ENCODE data around the gene G6PC2. TPM values are rescaled to one million over a fixed set of nuclear protein-coding genes. Genes with fewer than 3 reads are reported as not detected.

The G6PC2 gene, protein sequence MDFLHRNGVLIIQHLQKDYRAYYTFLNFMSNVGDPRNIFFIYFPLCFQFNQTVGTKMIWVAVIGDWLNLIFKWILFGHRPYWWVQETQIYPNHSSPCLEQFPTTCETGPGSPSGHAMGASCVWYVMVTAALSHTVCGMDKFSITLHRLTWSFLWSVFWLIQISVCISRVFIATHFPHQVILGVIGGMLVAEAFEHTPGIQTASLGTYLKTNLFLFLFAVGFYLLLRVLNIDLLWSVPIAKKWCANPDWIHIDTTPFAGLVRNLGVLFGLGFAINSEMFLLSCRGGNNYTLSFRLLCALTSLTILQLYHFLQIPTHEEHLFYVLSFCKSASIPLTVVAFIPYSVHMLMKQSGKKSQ
- total RNA-seq, result not detected

DNA sequence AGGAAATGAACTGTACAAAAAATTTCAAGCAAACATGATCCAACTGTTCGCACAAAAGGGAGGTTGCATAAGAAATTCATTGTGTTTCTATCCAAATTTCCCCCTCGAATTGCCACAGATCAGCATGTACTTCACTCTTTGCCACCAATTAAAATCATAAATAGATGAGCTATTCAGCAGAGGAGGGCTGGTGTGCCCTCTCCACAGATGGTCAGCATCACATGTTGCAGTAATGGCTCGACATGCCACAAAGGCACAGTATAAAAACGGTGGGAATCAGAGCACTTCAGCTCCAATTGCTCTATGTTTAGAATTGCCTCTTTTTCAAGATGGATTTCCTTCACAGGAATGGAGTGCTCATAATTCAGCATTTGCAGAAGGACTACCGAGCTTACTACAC, at the start of gene G6PC2:
G6PC2 (plus strand) TSS at position 289 of the 400 bp plus-strand sequence; CDS start at position 330, 41 bp downstream.
- TF ChIP-seq POLR2A (IDR thresholded peaks at IDR 0.05; ENCODE audit: low read depth), result no peak
- TF ChIP-seq POLR2AphosphoS5 (IDR thresholded peaks at IDR 0.05), result no peak
- no peak for TF ChIP-seq EP300 (IDR thresholded peaks at IDR 0.05)
- no peak for TF ChIP-seq CTCF (IDR thresholded peaks at IDR 0.05)
- no peak for DNase-seq (ENCODE audit: extremely low spot score)
- Histone ChIP-seq H3K36me3 (no peaks in the 10 kb centered on the region), H3K9me3 (no peaks in the 10 kb centered on the region), H3K4me3 (no peak within 1 kb of the TSS), H3K27me3 (no peaks in the 10 kb centered on the region), H3K4me1 (no peaks in the 10 kb centered on the region), H3K27ac (replicated peaks in 1 of 4) (no peak within 1 kb of the TSS)
- intact Hi-C loops (cut with DNase I), result no loop called here
- 59% methylated on average over 5 of the region's 5 CpGs for WGBS

DNA sequence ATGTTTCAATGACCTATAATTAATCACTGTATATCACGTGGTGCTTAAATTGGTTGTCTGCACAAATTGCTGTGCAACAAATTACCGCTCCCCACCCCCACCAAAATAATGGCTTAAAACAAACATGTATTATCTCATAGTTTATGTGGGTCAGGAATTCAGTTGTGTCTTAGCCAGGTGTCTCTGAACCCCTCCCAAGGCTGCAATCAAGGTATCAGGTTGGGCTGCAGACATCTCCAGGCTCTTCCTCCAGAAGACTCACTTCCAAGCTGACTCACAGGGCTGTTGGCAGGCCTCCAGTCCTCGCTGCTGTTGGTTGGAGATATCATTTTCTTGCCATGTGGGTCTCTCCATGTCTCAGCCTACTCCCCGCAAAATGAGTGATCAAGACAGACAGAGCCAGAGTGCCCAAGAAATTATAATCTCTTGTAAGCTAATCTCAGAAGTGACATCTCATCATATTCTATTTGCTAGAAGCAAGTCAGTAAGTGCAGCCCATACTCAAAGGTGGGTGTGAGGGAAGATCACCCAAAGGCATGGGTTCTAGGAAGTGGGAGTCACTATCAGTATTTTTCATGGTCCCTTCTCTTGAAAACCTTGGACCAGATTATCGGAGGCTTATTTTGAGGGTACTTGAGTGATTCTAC, 49.3 kb upstream of the G6PC2 start:
- intact Hi-C loops (cut with DNase I), result loop anchor here (10.0 kb wide), 1 partner anchor 507 kb away; no protein-coding TSS in a partner anchor
- 76% methylated on average over 5 of the region's 5 CpGs for WGBS
- peak; percentile 82 for DNase-seq (ENCODE audit: extremely low spot score)

DNA sequence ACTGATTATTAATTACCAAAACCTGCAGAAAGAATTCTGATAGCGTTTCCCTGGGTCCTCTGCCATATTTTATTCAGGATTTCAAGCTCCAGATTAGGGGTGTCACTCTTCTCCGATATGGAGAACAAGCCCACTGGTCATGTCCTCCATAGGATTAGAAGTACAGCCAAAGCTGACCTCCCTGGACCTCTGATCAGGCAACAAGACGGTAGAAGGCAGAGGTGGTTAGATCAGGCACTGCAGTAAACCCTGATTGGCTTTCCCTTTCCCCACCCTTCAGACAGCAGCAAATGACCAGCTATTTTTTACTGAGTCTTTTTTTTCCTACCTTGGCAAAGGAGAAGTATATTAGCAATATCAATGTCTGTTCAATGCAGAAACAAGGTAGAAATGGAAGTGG, 48.6 kb upstream of the G6PC2 start:
- intact Hi-C loops (cut with DNase I), result loop anchor here (10.0 kb wide), 1 partner anchor 508 kb away; no protein-coding TSS in a partner anchor
- H3K4me3 ChIP-seq, result no peak overlapping the region
- no peaks in the 10 kb centered on the region for H3K9me3 ChIP-seq
- H3K4me1 ChIP-seq, result peaks cover 0 to 16% (median 7%) of the 10 kb centered on the region in 4 donors
- 67% methylated on average over 3 of the region's 3 CpGs for WGBS
- no peaks in the 10 kb centered on the region for H3K27me3 ChIP-seq
- H3K27ac ChIP-seq (replicated peaks in 1 of 4), result no peak overlapping the region
- TF ChIP-seq POLR2AphosphoS5 (IDR thresholded peaks at IDR 0.05) (no peak), CTCF (IDR thresholded peaks at IDR 0.05) (no peak)
- peaks cover 0 to 48% (median 2%) of the 10 kb centered on the region in 4 donors for H3K36me3 ChIP-seq
- peak; percentile 39 for DNase-seq (ENCODE audit: extremely low spot score)

More for the DNA sequence above, 49.3 kb upstream of the G6PC2 start:
- H3K9me3 ChIP-seq, result no peaks in the 10 kb centered on the region
- TF ChIP-seq CTCF (IDR thresholded peaks at IDR 0.05) (no peak), POLR2A (IDR thresholded peaks at IDR 0.05; ENCODE audit: low read depth) (no peak), POLR2AphosphoS5 (IDR thresholded peaks at IDR 0.05) (no peak), EP300 (IDR thresholded peaks at IDR 0.05) (no peak)
- H3K4me1 ChIP-seq, result peaks cover 0 to 11% (median 5%) of the 10 kb centered on the region in 4 donors
- H3K36me3 ChIP-seq, result peaks cover 0 to 45% (median 2%) of the 10 kb centered on the region in 4 donors
- H3K27me3 ChIP-seq, result no peaks in the 10 kb centered on the region
- H3K4me3 ChIP-seq, result no peak overlapping the region
- H3K27ac ChIP-seq (replicated peaks in 1 of 4), result no peak overlapping the region

DNA sequence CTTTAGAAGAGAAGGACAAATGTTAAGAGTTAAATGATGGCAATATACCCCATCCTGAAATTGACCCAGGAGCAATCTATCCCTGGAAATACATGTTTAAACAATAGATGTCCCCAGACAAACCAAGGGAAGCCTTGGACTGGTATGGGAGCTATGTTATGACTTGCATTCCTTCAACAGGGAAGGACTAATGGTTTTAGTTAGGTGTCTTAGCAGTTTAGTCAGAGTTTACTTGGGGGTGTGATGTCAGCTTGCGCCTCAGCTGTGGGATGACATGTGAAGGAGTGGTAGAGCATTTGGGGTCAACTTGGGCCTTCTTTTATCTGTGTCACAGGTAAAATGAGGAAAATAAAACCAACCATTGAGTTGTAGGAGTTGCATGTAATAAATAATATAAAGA, 47.6 kb upstream of the G6PC2 start:
- intact Hi-C loops (cut with DNase I), result loop anchor here (10.0 kb wide), 1 partner anchor 509 kb away; no protein-coding TSS in a partner anchor
- 100% methylated on average over 1 of the region's 1 CpG for WGBS
- peaks cover 0 to 16% (median 7%) of the 10 kb centered on the region in 4 donors for H3K4me1 ChIP-seq

DNA sequence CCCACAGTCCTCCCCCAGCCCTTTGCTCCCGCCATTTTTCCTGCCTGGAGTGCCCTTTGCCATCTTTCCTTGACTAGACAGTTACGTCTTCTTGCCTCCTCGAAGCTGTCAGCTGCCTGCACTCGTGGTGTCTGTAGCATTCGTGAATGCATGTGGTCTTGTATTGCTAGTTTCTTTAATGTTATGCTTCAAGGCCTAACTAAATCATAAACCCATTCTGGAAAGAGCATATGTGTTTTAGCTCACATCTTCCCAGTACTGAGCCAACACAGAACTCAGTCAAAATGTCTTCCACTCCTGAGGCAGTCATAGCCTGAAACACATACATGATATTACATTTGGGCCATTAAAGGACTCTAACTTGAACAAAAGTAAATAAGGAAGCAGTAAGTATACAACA, 46.4 kb upstream of the G6PC2 start:
- Histone ChIP-seq H3K9me3 (no peaks in the 10 kb centered on the region), H3K36me3 (peaks cover 0 to 67% (median 2%) of the 10 kb centered on the region in 4 donors), H3K4me1 (peaks cover 0 to 16% (median 6%) of the 10 kb centered on the region in 4 donors), H3K4me3 (no peak overlapping the region), H3K27ac (replicated peaks in 1 of 4) (no peak overlapping the region), H3K27me3 (no peaks in the 10 kb centered on the region)
- DNase-seq (ENCODE audit: extremely low spot score), result peak; percentile 47
- intact Hi-C loops (cut with DNase I), result loop anchor here (10.0 kb wide), 1 partner anchor 510 kb away; no protein-coding TSS in a partner anchor
- no peak for TF ChIP-seq POLR2A (IDR thresholded peaks at IDR 0.05; ENCODE audit: low read depth)
- no peak for TF ChIP-seq EP300 (IDR thresholded peaks at IDR 0.05)
- no peak for TF ChIP-seq CTCF (IDR thresholded peaks at IDR 0.05)
- no peak for TF ChIP-seq POLR2AphosphoS5 (IDR thresholded peaks at IDR 0.05)
- WGBS, result 95% methylated on average over 5 of the region's 5 CpGs

More for the DNA sequence above, 47.6 kb upstream of the G6PC2 start:
- TF ChIP-seq POLR2A (IDR thresholded peaks at IDR 0.05; ENCODE audit: low read depth) (no peak), EP300 (IDR thresholded peaks at IDR 0.05) (no peak)
- no peak overlapping the region for H3K27ac ChIP-seq (replicated peaks in 1 of 4)
- H3K27me3 ChIP-seq, result no peaks in the 10 kb centered on the region
- no peaks in the 10 kb centered on the region for H3K9me3 ChIP-seq
- DNase-seq (ENCODE audit: extremely low spot score), result peak; percentile 2
- H3K36me3 ChIP-seq, result peaks cover 0 to 55% (median 2%) of the 10 kb centered on the region in 4 donors
- H3K4me3 ChIP-seq, result no peak overlapping the region

All from esophagus muscularis mucosa (tissue), 4 donors.